Measurements from ENCODE around the gene NUAK2.

The NUAK2 gene

DNA sequence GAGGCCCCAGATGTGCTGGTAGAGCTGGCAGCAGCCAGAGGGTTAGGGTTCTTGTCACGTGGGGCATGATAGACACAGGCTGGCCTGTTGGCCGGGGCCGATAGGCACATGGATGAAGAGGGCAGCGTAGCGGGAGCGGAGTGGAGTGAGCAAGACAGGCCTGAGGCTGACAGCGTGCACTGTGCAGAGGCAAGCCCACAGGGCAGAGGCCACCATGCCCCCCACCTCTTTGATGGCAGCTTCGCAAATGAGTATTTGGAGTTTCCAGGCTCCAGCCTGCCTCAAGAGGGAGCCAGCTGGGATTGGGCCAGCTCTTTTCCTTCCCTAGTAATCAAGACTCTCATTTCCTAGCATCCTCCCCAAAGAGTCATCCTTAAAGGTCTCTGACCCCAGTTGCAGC lies 50.3 kb downstream of the NUAK2 start:
- no peak overlapping the region for H2BK12ac ChIP-seq (ENCODE audit: low read length in 2 of 2)
- H4K91ac ChIP-seq (ENCODE audit: low read length): no peak overlapping the region
- peak overlapping the region in 1 of 2 experiments; percentile 29 for H3K14ac ChIP-seq (ENCODE audit: low read length in 2 of 2)
- H3K4ac ChIP-seq (ENCODE audit: low read depth in 1 of 2, low read length in 2 of 2): no peak overlapping the region
- H3K27ac ChIP-seq (ENCODE audit: low read length, poor library complexity, severe bottlenecking): no peak overlapping the region
- H2BK120ac ChIP-seq (ENCODE audit: low read depth, low read length): no peak overlapping the region
- H3K18ac ChIP-seq (ENCODE audit: low read depth in 1 of 2, low read length in 2 of 2): peak overlapping the region in 1 of 2 experiments; percentile 21
- H3K4me2 ChIP-seq (ENCODE audit: low read length, poor library complexity, severe bottlenecking): no peak overlapping the region
- no peak overlapping the region for H3K4me3 ChIP-seq (ENCODE audit: insufficient read depth in 1 of 2, low read depth in 1 of 2, low read length in 2 of 2)
- no peak overlapping the region for H4K8ac ChIP-seq (ENCODE audit: low read length)
- H2BK5ac ChIP-seq (ENCODE audit: low read depth, low read length, poor library complexity, severe bottlenecking): no peak overlapping the region
- H3K9ac ChIP-seq (ENCODE audit: low read length): no peak overlapping the region
- H2AK5ac ChIP-seq (ENCODE audit: low read length, severe bottlenecking): no peak overlapping the region
- DNase-seq: peak; percentile 48
- no peaks in the 10 kb centered on the region for H3K9me3 ChIP-seq (ENCODE audit: control insufficient read depth, low read length)
- H2BK15ac ChIP-seq (ENCODE audit: low read depth, poor library complexity, severe bottlenecking): no peak overlapping the region
- H3K79me1 ChIP-seq (replicated peaks; ENCODE audit: low read length, poor library complexity, severe bottlenecking): no peaks in the 10 kb centered on the region
- peaks cover 33% of the 10 kb centered on the region for H3K4me1 ChIP-seq (ENCODE audit: control insufficient read depth, insufficient read depth, low read depth, low read length)
- H3K36me3 ChIP-seq (ENCODE audit: control insufficient read depth in 1 of 2, insufficient read depth in 2 of 2, low read depth in 1 of 2, low read length in 2 of 2): peaks cover 5 to 23% of the 10 kb centered on the region in 2 experiments
- no peaks in the 10 kb centered on the region for H3K27me3 ChIP-seq (ENCODE audit: control insufficient read depth in 1 of 2, insufficient read depth in 1 of 2, low read length in 2 of 2)
- WGBS: 92% methylated on average over 8 of the region's 8 CpGs
- no peak overlapping the region for H3K23ac ChIP-seq (ENCODE audit: low read length in 2 of 2)
- no peak overlapping the region for H2AFZ ChIP-seq (ENCODE audit: low read depth, low read length)

GRCh38 chr1:205270764-205271163 lies 50.8 kb downstream of the NUAK2 start:
- WGBS: 60% methylated on average over 8 of the region's 8 CpGs
- H4K91ac ChIP-seq (ENCODE audit: low read length): no peak overlapping the region
- no peak overlapping the region for H3K4me3 ChIP-seq (ENCODE audit: insufficient read depth in 1 of 2, low read depth in 1 of 2, low read length in 2 of 2)

GRCh38 chr1:205270271-205270670 lies 51.3 kb downstream of the NUAK2 start:
- H3K36me3 ChIP-seq (ENCODE audit: control insufficient read depth in 1 of 2, insufficient read depth in 2 of 2, low read depth in 1 of 2, low read length in 2 of 2): peaks cover 5 to 23% of the 10 kb centered on the region in 2 experiments
- H3K14ac ChIP-seq (ENCODE audit: low read length in 2 of 2): no peak overlapping the region
- no peak overlapping the region for H3K18ac ChIP-seq (ENCODE audit: low read depth in 1 of 2, low read length in 2 of 2)
- peaks cover 27% of the 10 kb centered on the region for H3K4me1 ChIP-seq (ENCODE audit: control insufficient read depth, insufficient read depth, low read depth, low read length)
- H4K8ac ChIP-seq (ENCODE audit: low read length): no peak overlapping the region
- no peak overlapping the region for H2BK15ac ChIP-seq (ENCODE audit: low read depth, poor library complexity, severe bottlenecking)
- no peak overlapping the region for H2BK12ac ChIP-seq (ENCODE audit: low read length in 2 of 2)
- no peak overlapping the region for H3K27ac ChIP-seq (ENCODE audit: low read length, poor library complexity, severe bottlenecking)
- H2AK5ac ChIP-seq (ENCODE audit: low read length, severe bottlenecking): no peak overlapping the region
- no peak overlapping the region for H3K4ac ChIP-seq (ENCODE audit: low read depth in 1 of 2, low read length in 2 of 2)
- DNase-seq: no peak
- no peak overlapping the region for H2BK120ac ChIP-seq (ENCODE audit: low read depth, low read length)
- no peak overlapping the region for H3K4me3 ChIP-seq (ENCODE audit: insufficient read depth in 1 of 2, low read depth in 1 of 2, low read length in 2 of 2)
- 97% methylated on average over 5 of the region's 7 CpGs for WGBS
- no peak overlapping the region for H2AFZ ChIP-seq (ENCODE audit: low read depth, low read length)
- no peak overlapping the region for H3K4me2 ChIP-seq (ENCODE audit: low read length, poor library complexity, severe bottlenecking)
- H4K91ac ChIP-seq (ENCODE audit: low read length): no peak overlapping the region
- H3K27me3 ChIP-seq (ENCODE audit: control insufficient read depth in 1 of 2, insufficient read depth in 1 of 2, low read length in 2 of 2): no peaks in the 10 kb centered on the region
- no peak overlapping the region for H2BK5ac ChIP-seq (ENCODE audit: low read depth, low read length, poor library complexity, severe bottlenecking)
- H3K23ac ChIP-seq (ENCODE audit: low read length in 2 of 2): no peak overlapping the region
- no peaks in the 10 kb centered on the region for H3K79me1 ChIP-seq (replicated peaks; ENCODE audit: low read length, poor library complexity, severe bottlenecking)
- no peak overlapping the region for H3K9ac ChIP-seq (ENCODE audit: low read length)
- no peaks in the 10 kb centered on the region for H3K9me3 ChIP-seq (ENCODE audit: control insufficient read depth, low read length)

More at GRCh38 chr1:205270764-205271163, 50.8 kb downstream of the NUAK2 start:
- no peaks in the 10 kb centered on the region for H3K27me3 ChIP-seq (ENCODE audit: control insufficient read depth in 1 of 2, insufficient read depth in 1 of 2, low read length in 2 of 2)
- H3K18ac ChIP-seq (ENCODE audit: low read depth in 1 of 2, low read length in 2 of 2): no peak overlapping the region
- H2AFZ ChIP-seq (ENCODE audit: low read depth, low read length): no peak overlapping the region
- DNase-seq: peak; percentile 58
- no peak overlapping the region for H2BK120ac ChIP-seq (ENCODE audit: low read depth, low read length)
- H3K79me1 ChIP-seq (replicated peaks; ENCODE audit: low read length, poor library complexity, severe bottlenecking): no peaks in the 10 kb centered on the region
- H3K4me2 ChIP-seq (ENCODE audit: low read length, poor library complexity, severe bottlenecking): no peak overlapping the region
- H3K27ac ChIP-seq (ENCODE audit: low read length, poor library complexity, severe bottlenecking): no peak overlapping the region
- H3K4me1 ChIP-seq (ENCODE audit: control insufficient read depth, insufficient read depth, low read depth, low read length): peaks cover 29% of the 10 kb centered on the region
- H2BK15ac ChIP-seq (ENCODE audit: low read depth, poor library complexity, severe bottlenecking): no peak overlapping the region
- H2BK5ac ChIP-seq (ENCODE audit: low read depth, low read length, poor library complexity, severe bottlenecking): no peak overlapping the region
- H3K9ac ChIP-seq (ENCODE audit: low read length): no peak overlapping the region
- no peak overlapping the region for H4K8ac ChIP-seq (ENCODE audit: low read length)
- H3K9me3 ChIP-seq (ENCODE audit: control insufficient read depth, low read length): no peaks in the 10 kb centered on the region
- H3K14ac ChIP-seq (ENCODE audit: low read length in 2 of 2): no peak overlapping the region
- H2AK5ac ChIP-seq (ENCODE audit: low read length, severe bottlenecking): no peak overlapping the region
- H3K23ac ChIP-seq (ENCODE audit: low read length in 2 of 2): no peak overlapping the region
- H3K4ac ChIP-seq (ENCODE audit: low read depth in 1 of 2, low read length in 2 of 2): no peak overlapping the region
- peaks cover 5 to 23% of the 10 kb centered on the region in 2 experiments for H3K36me3 ChIP-seq (ENCODE audit: control insufficient read depth in 1 of 2, insufficient read depth in 2 of 2, low read depth in 1 of 2, low read length in 2 of 2)
- H2BK12ac ChIP-seq (ENCODE audit: low read length in 2 of 2): peak overlapping the region in 1 of 2 experiments; percentile 38

DNA sequence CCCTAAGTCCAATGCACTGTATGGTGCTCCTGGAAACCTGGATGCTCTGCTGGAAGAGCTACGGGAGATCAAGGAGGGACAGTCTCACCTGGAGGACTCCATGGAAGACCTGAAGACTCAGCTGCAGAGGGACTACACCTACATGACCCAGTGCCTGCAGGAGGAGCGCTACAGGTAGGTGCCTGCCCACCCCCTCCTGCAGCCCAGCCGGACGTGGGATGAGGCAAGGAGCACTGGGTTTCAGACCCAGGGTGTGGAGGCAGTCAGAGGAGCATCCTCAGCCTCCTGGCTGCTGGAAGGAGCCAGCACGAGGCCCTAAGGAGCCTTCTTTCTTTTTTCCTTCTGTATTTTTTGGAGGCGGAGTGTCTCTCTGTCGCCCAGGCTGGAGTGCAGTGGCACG lies 51.8 kb downstream of the NUAK2 start:
- Histone ChIP-seq H3K27ac (ENCODE audit: low read length, poor library complexity, severe bottlenecking) (no peak overlapping the region), H3K14ac (ENCODE audit: low read length in 2 of 2) (no peak overlapping the region), H3K4ac (ENCODE audit: low read depth in 1 of 2, low read length in 2 of 2) (no peak overlapping the region), H3K9me3 (ENCODE audit: control insufficient read depth, low read length) (no peaks in the 10 kb centered on the region), H3K79me1 (replicated peaks; ENCODE audit: low read length, poor library complexity, severe bottlenecking) (no peaks in the 10 kb centered on the region), H3K18ac (ENCODE audit: low read depth in 1 of 2, low read length in 2 of 2) (no peak overlapping the region), H3K23ac (ENCODE audit: low read length in 2 of 2) (no peak overlapping the region), H3K4me2 (ENCODE audit: low read length, poor library complexity, severe bottlenecking) (no peak overlapping the region), H4K8ac (ENCODE audit: low read length) (no peak overlapping the region), H3K9ac (ENCODE audit: low read length) (no peak overlapping the region), H2BK15ac (ENCODE audit: low read depth, poor library complexity, severe bottlenecking) (no peak overlapping the region), H2BK5ac (ENCODE audit: low read depth, low read length, poor library complexity, severe bottlenecking) (no peak overlapping the region), H4K91ac (ENCODE audit: low read length) (no peak overlapping the region), H3K27me3 (ENCODE audit: control insufficient read depth in 1 of 2, insufficient read depth in 1 of 2, low read length in 2 of 2) (no peaks in the 10 kb centered on the region), H3K4me3 (ENCODE audit: insufficient read depth in 1 of 2, low read depth in 1 of 2, low read length in 2 of 2) (no peak overlapping the region), H2AK5ac (ENCODE audit: low read length, severe bottlenecking) (no peak overlapping the region), H3K36me3 (ENCODE audit: control insufficient read depth in 1 of 2, insufficient read depth in 2 of 2, low read depth in 1 of 2, low read length in 2 of 2) (peaks cover 5 to 23% of the 10 kb centered on the region in 2 experiments), H2BK120ac (ENCODE audit: low read depth, low read length) (no peak overlapping the region), H2BK12ac (ENCODE audit: low read length in 2 of 2) (no peak overlapping the region), H3K4me1 (ENCODE audit: control insufficient read depth, insufficient read depth, low read depth, low read length) (peaks cover 23% of the 10 kb centered on the region), H2AFZ (ENCODE audit: low read depth, low read length) (no peak overlapping the region)
- WGBS: 92% methylated on average over 8 of the region's 8 CpGs
- no peak for DNase-seq
